H1 (cell line): ENCODE data around the gene WNT2. TPM values are rescaled to one million over a fixed set of nuclear protein-coding genes. Genes with fewer than 3 reads are reported as not detected.

ENCODE experiments used
- CTCF ChIA-PET: fragments of 300-600 bp; sonication (Branson Sonifier 250); formaldehyde crosslinking; loops from one replicate; lab custom pipeline; 2021; ENCODE audit not compliant: partially characterized antibody; lab: Charles Lee
- POLR2A ChIA-PET: fragments of 300-600 bp; sonication (Branson Sonifier 250); formaldehyde crosslinking; loops from one replicate; lab custom pipeline; 2021; ENCODE audit warnings: inconsistent platforms; ENCODE audit not compliant: partially characterized antibody; lab: Charles Lee
- DNase-seq, 2 experiments: peaks; one replicate each; pipeline versions ENCODE4 v3.0.0 to v3.0.0-alpha.2; 2010 to 2022; ENCODE audit warnings: low spot score in 2 of 2, low read depth in 1 of 2, mixed read lengths in 1 of 2
- FAIRE-seq: peaks from 2 replicates; lab custom pipeline; 2011; peaks lifted over from hg19 to GRCh38; lab: Jason Lieb, UNC
- H2AFZ ChIP-seq: 2 replicates; pipeline ENCODE4 v1.8.1; 2012; ENCODE audit warnings: low read length, inconsistent platforms
- H2AK5ac ChIP-seq: 2 replicates; pipeline ENCODE4 v1.6.1; 2013; ENCODE audit warnings: low read depth, low read length
- H2BK120ac ChIP-seq: replicated peaks from 2 replicates; pipeline ENCODE3; 2013; ENCODE audit warnings: low read depth, low read length, inconsistent platforms
- H2BK12ac ChIP-seq: 2 replicates; pipeline ENCODE4 v1.6.1; 2013; ENCODE audit warnings: low read depth, low read length
- H2BK15ac ChIP-seq: 2 replicates; pipeline ENCODE4 v1.6.1; 2013; ENCODE audit warnings: low read length
- H2BK20ac ChIP-seq: 2 replicates; pipeline ENCODE4 v1.6.1; 2013; ENCODE audit warnings: low read length
- H2BK5ac ChIP-seq: 2 replicates; pipeline ENCODE4 v1.6.1; 2013; ENCODE audit warnings: low read depth, low read length
- H3K14ac ChIP-seq: 2 replicates; pipeline ENCODE4 v1.6.1; 2013; ENCODE audit warnings: inconsistent platforms; ENCODE audit not compliant: insufficient read length
- H3K18ac ChIP-seq: 2 replicates; pipeline ENCODE4 v1.6.1; 2013; ENCODE audit warnings: low read length; ENCODE audit errors: extremely low read depth
- H3K23ac ChIP-seq: 2 replicates; pipeline ENCODE4 v1.6.1; 2013; ENCODE audit warnings: inconsistent platforms; ENCODE audit not compliant: insufficient read length
- H3K23me2 ChIP-seq: 2 replicates; pipeline ENCODE4 v1.6.1; 2013; ENCODE audit warnings: low read depth, low read length
- H3K27ac ChIP-seq: 2 replicates; pipeline ENCODE4 v1.6.1; 2011; ENCODE audit warnings: low read depth, low read length, inconsistent platforms
- H3K27me3 ChIP-seq, 4 experiments: replicated peaks in 1 of 4; 1 replicate in 1 of 4; 2 replicates in 3 of 4; pipeline versions ENCODE4 v1.6.1 to v1.8.1; 2011 to 2013; ENCODE audit warnings: low read length in 3 of 4, mild to moderate bottlenecking in 3 of 4, inconsistent platforms in 2 of 4, mixed read lengths in 2 of 4, moderate library complexity in 1 of 4; ENCODE audit not compliant: control insufficient read depth in 3 of 4, insufficient read depth in 3 of 4; ENCODE audit errors: extremely low read depth in 1 of 4
- H3K36me3 ChIP-seq, 4 experiments: 2 replicates each; pipeline versions ENCODE4 v1.6.1 to v1.8.1; 2011 to 2013; ENCODE audit warnings: mild to moderate bottlenecking in 4 of 4, low read length in 3 of 4, moderate library complexity in 2 of 4, control low read depth in 1 of 4, inconsistent platforms in 1 of 4; ENCODE audit not compliant: insufficient read depth in 4 of 4, control insufficient read depth in 2 of 4
- H3K4ac ChIP-seq: replicated peaks from 2 replicates; pipeline ENCODE3; 2013; ENCODE audit warnings: low read length, low read depth, mixed read lengths, inconsistent platforms; ENCODE audit not compliant: insufficient read length
- H3K4me1 ChIP-seq, 4 experiments: replicated peaks in 1 of 4; 1 replicate in 1 of 4; 2 replicates in 3 of 4; pipeline versions ENCODE4 v1.6.1 to v1.8.1; 2011 to 2013; ENCODE audit warnings: low read length in 3 of 4, inconsistent platforms in 2 of 4, mixed read lengths in 1 of 4; ENCODE audit not compliant: insufficient read depth in 4 of 4, control insufficient read depth in 3 of 4
- H3K4me2 ChIP-seq, 2 experiments: 2 replicates each; pipeline versions ENCODE4 v1.6.1 to v1.8.1; 2011 to 2013; ENCODE audit warnings: low read depth in 2 of 2, low read length in 2 of 2, control low read depth in 1 of 2, inconsistent platforms in 1 of 2, mild to moderate bottlenecking in 1 of 2; ENCODE audit not compliant: insufficient read depth in 1 of 2
- H3K4me3 ChIP-seq, 4 experiments: fragments of 200-600, 300-600 bp in 1 of 4; sonication (generic), shearing (Covaris generic), sonication (Bioruptor Twin) in 1 of 4; 2 replicates each; pipeline versions ENCODE4 v1.5.1 to v1.8.1; 2011 to 2016; ENCODE audit warnings: low read length in 4 of 4, low read depth in 3 of 4, control low read depth in 2 of 4, inconsistent platforms in 2 of 4, mild to moderate bottlenecking in 2 of 4, mixed read lengths in 1 of 4, moderate library complexity in 1 of 4; ENCODE audit not compliant: insufficient read depth in 2 of 4; ENCODE audit errors: extremely low read depth in 1 of 4
- H3K56ac ChIP-seq: replicated peaks from 2 replicates; pipeline ENCODE3; 2013; ENCODE audit warnings: low read depth, mild to moderate bottlenecking, mixed read lengths, low read length, inconsistent platforms; ENCODE audit not compliant: insufficient read length
- H3K79me1 ChIP-seq: 2 replicates; pipeline ENCODE4 v1.6.1; 2013; ENCODE audit warnings: low read depth, low read length, control low read depth
- H3K79me2 ChIP-seq, 2 experiments: 2 replicates each; pipeline versions ENCODE4 v1.6.1 to v1.8.1; 2012 to 2013; ENCODE audit warnings: low read length in 2 of 2, mild to moderate bottlenecking in 2 of 2, inconsistent platforms in 1 of 2; ENCODE audit not compliant: insufficient read depth in 2 of 2, control insufficient read depth in 1 of 2
- H3K9ac ChIP-seq, 4 experiments: replicated peaks in 1 of 4; 1 replicate in 1 of 4; 2 replicates in 3 of 4; pipeline versions ENCODE4 v1.6.1 to v1.8.1; 2011 to 2013; ENCODE audit warnings: low read depth in 3 of 4, low read length in 3 of 4, control low read depth in 2 of 4, mild to moderate bottlenecking in 2 of 4, moderate library complexity in 2 of 4, inconsistent platforms in 1 of 4; ENCODE audit errors: extremely low read depth in 1 of 4
- H3K9me3 ChIP-seq, 2 experiments: 2 replicates each; pipeline versions ENCODE4 v1.6.1 to v1.8.1; 2012 to 2013; ENCODE audit warnings: mild to moderate bottlenecking in 2 of 2, moderate library complexity in 2 of 2, control low read depth in 1 of 2, inconsistent platforms in 1 of 2, low read depth in 1 of 2, low read length in 1 of 2, mixed read lengths in 1 of 2; ENCODE audit not compliant: insufficient read depth in 2 of 2
- H4K20me1 ChIP-seq, 2 experiments: replicated peaks in 1 of 2; 2 replicates each; pipeline versions ENCODE3 to v1.8.1; 2011 to 2013; ENCODE audit warnings: inconsistent platforms in 2 of 2, low read length in 2 of 2, mild to moderate bottlenecking in 1 of 2; ENCODE audit not compliant: insufficient read depth in 2 of 2, control insufficient read depth in 1 of 2
- H4K5ac ChIP-seq: 2 replicates; pipeline ENCODE4 v1.6.1; 2013; ENCODE audit warnings: low read length, low read depth, mixed read lengths, inconsistent platforms; ENCODE audit not compliant: insufficient read length
- H4K8ac ChIP-seq: 2 replicates; pipeline ENCODE4 v1.8.0; 2013; ENCODE audit warnings: mild to moderate bottlenecking, moderate library complexity, low read length, inconsistent platforms; ENCODE audit not compliant: insufficient read depth; ENCODE audit errors: extremely low read depth
- H4K91ac ChIP-seq: replicated peaks from 2 replicates; pipeline ENCODE3; 2013; ENCODE audit warnings: low read length, mixed read lengths, inconsistent platforms; ENCODE audit not compliant: insufficient read length
- CBX5 ChIP-seq: fragments of 300-800, 300-1000 bp; sonication (generic); IDR thresholded peaks from 2 replicates; pipeline ENCODE4 v1.7.1; 2016; ENCODE audit warnings: antibody characterized with exemption, low read length, low read depth
- CBX8 ChIP-seq: fragments of 300-800, 300-1000 bp; sonication (generic); IDR thresholded peaks from 2 replicates; pipeline ENCODE4 v1.7.1; 2016; ENCODE audit warnings: low read depth, low read length, borderline replicate concordance
- CHD2 ChIP-seq: IDR thresholded peaks from 2 replicates; pipeline ENCODE4 v1.6.1; 2012; ENCODE audit warnings: low read length, improper control_type of control experiment
- EP300 ChIP-seq, 2 experiments: IDR thresholded peaks; 1 replicate in 1 of 2; 2 replicates in 1 of 2; pipeline ENCODE4 v1.6.1; 2011 to 2012; ENCODE audit warnings: low read depth in 2 of 2, low read length in 2 of 2, mild to moderate bottlenecking in 2 of 2, borderline replicate concordance in 1 of 2, inconsistent platforms in 1 of 2, moderate library complexity in 1 of 2
- EZH2 ChIP-seq: fragments of 200-600 bp; sonication (generic); IDR thresholded peaks from 2 replicates; pipeline ENCODE4 v1.7.1; 2012; ENCODE audit warnings: low read depth, mild to moderate bottlenecking, moderate library complexity, low read length, inconsistent platforms; ENCODE audit not compliant: severe bottlenecking
- HDAC6 ChIP-seq: IDR thresholded peaks from one replicate; pipeline ENCODE4 v1.7.1; 2012; ENCODE audit warnings: low read depth, mild to moderate bottlenecking, inconsistent platforms, low read length, moderate library complexity
- SRF ChIP-seq: IDR thresholded peaks from 2 replicates; pipeline ENCODE4 v1.6.1; 2011; ENCODE audit warnings: mild to moderate bottlenecking, low read depth, low read length, moderate library complexity
- TCF12 ChIP-seq: IDR thresholded peaks from 2 replicates; pipeline ENCODE4 v1.6.1; 2011; ENCODE audit warnings: low read depth, mild to moderate bottlenecking, low read length
- WGBS, 2 experiments: shearing (Covaris generic) in 1 of 2; methylation state at CpG; one replicate each; pipeline versions ENCODE4 v1.1.6 to v1.1.7; 2013 to 2015; ENCODE audit warnings: low lambda C conversion rate in 2 of 2, mixed read lengths in 2 of 2, inconsistent platforms in 1 of 2, low coverage in 1 of 2, missing lambda C conversion rate in 1 of 2; ENCODE audit not compliant: insufficient replicate concordance in 2 of 2, insufficient coverage in 1 of 2, insufficient read length in 1 of 2; ENCODE audit errors: extremely low coverage in 1 of 2, missing lambda C conversion rate in 1 of 2; 5-methylcytosine and 5-hydroxymethylcytosine counted together
- polyA plus RNA-seq, 7 experiments: library from polyadenylated mRNA; depleted of rRNA in 3 of 7; stranded (reverse) in 5 of 7; unstranded in 2 of 7; fragments of >200 nt in 5 of 7; fragments of 200-250 nt in 2 of 7; gene quantifications; 1 replicate in 5 of 7; 2 replicates in 1 of 7; 4 replicates in 1 of 7; pipeline versions ENCODE4 v1.2.1 to v1.2.3, GENCODE V29; 2011 to 2013; ENCODE audit warnings: missing spikeins in 2 of 7, mixed read lengths in 2 of 7
- total RNA-seq: library from RNA; stranded (reverse); fragmentation: NEBNext Ultra II Directional; extraction: Animal tissue kit (Norgen Biotek cat#: 25700); gene quantifications from 2 replicates; pipeline ENCODE4 v1.2.1, GENCODE V29; 2021
- TF ChIP-seq, protein P1 (sequence below), 3 experiments: IDR thresholded peaks; 1 replicate in 2 of 3; 2 replicates in 1 of 3; pipeline versions ENCODE4 v1.5.1 to v1.6.1; 2011; ENCODE audit warnings: low read length in 3 of 3, mild to moderate bottlenecking in 3 of 3, inconsistent platforms in 2 of 3, low read depth in 1 of 3, moderate library complexity in 1 of 3; ENCODE audit not compliant: insufficient read depth in 1 of 3; ENCODE audit errors: control extremely low read depth in 1 of 3

Gene WNT2
- total and polyA plus RNA-seq, 2 of the 8 experiments (the other 6 are each of a cell fraction or from before 2014, with no cell fraction given): not detected

DNA sequence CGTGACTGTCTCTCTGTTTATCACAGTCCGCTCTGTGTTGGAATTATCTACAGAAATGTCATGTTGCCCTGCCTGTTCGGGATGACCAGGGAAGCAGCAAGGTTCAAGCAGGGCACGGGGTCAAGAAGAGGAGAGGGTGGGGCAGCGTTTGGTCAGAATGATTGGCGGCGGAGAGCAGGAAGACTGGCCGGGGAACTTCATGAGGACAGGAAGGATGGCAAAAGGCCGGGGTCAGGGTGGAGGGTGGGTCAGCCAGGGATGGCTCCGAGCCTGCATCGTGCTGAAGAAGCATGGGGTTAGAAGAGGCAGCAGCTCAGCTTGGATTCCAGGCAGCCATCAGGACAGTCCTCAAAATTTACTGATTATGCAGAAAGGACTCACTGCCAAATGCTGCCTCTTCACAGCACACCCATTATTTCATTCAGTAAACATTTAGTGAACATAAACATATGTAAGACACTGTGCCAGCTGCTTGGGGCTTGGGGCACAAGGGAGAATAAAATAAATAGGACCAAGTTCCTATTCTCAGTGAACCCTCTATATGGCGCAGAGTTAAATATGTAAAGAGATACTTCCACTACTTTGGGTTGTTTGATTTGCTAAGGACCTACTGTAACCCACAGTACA lies 42.8 kb downstream of the WNT2 start:
- Histone ChIP-seq H3K27ac (no peak overlapping the region), H3K4me2 (no peak overlapping the region), H4K91ac (no peak overlapping the region), H2BK5ac (no peak overlapping the region), H3K79me2 (no peaks in the 10 kb centered on the region), H3K23me2 (no peaks in the 10 kb centered on the region), H2BK20ac (no peak overlapping the region), H4K5ac (no peak overlapping the region), H2AFZ (no peak overlapping the region), H2AK5ac (no peak overlapping the region), H4K20me1 (no peaks in the 10 kb centered on the region), H3K4me1 (no peaks in the 10 kb centered on the region), H3K14ac (no peak overlapping the region), H3K9me3 (no peaks in the 10 kb centered on the region), H2BK15ac (no peak overlapping the region), H3K27me3 (no peaks in the 10 kb centered on the region; a peak in 1 of 7 replicates), H3K23ac (no peak overlapping the region), H3K18ac (no peak overlapping the region), H4K8ac (no peak overlapping the region; the same call in 1 of the 2 replicates), H3K4me3 (no peak overlapping the region), H2BK120ac (no peak overlapping the region), H2BK12ac (no peak overlapping the region), H3K56ac (no peak overlapping the region), H3K4ac (no peak overlapping the region), H3K36me3 (no peaks in the 10 kb centered on the region), H3K9ac (no peak overlapping the region), H3K79me1 (no peaks in the 10 kb centered on the region)
- ChIA-PET CTCF (interaction anchor here (1.2 kb wide), 1 partner anchor 121 kb away, joined by 4 read pairs; no protein-coding TSS in a partner anchor), POLR2A (no interaction called here)
- WGBS, 2 experiments: 90% methylated on average over 12 of the region's 12 CpGs; no CpG with 5 or more reads in 1 of the 2 experiments
- no peak for DNase-seq
- FAIRE-seq: no peak
- TF ChIP-seq TCF12 (no peak), EP300 (IDR thresholded peaks at IDR 0.05; ENCODE audit: borderline replicate concordance in 1 of 2, low read depth in 2 of 2, low read length in 2 of 2) (no peak), SRF (no peak), CBX8 (no peak), CBX5 (no peak), EZH2 (no peak), HDAC6 (no peak), CHD2 (no peak)
- TF ChIP-seq, protein P1, sequence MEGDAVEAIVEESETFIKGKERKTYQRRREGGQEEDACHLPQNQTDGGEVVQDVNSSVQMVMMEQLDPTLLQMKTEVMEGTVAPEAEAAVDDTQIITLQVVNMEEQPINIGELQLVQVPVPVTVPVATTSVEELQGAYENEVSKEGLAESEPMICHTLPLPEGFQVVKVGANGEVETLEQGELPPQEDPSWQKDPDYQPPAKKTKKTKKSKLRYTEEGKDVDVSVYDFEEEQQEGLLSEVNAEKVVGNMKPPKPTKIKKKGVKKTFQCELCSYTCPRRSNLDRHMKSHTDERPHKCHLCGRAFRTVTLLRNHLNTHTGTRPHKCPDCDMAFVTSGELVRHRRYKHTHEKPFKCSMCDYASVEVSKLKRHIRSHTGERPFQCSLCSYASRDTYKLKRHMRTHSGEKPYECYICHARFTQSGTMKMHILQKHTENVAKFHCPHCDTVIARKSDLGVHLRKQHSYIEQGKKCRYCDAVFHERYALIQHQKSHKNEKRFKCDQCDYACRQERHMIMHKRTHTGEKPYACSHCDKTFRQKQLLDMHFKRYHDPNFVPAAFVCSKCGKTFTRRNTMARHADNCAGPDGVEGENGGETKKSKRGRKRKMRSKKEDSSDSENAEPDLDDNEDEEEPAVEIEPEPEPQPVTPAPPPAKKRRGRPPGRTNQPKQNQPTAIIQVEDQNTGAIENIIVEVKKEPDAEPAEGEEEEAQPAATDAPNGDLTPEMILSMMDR (IDR thresholded peaks at IDR 0.05; ENCODE audit: control extremely low read depth in 1 of 3, insufficient read depth in 1 of 3, low read depth in 1 of 3, low read length in 3 of 3): no peak
